Breast epithelium (tissue), 4 donors: ENCODE measurements around the gene PFKFB2. TPM values are rescaled to one million over a fixed set of nuclear protein-coding genes. Genes with fewer than 3 reads are reported as not detected.
A peak's percentile ranks its signal among the peaks of the same experiment; 100 is the strongest.

Source experiments
- DNase-seq, 2 donors: peaks; one replicate each; pipeline ENCODE4 v3.0.0-alpha.2; 2019; ENCODE audit warnings: low spot score in 2 of 2
- H3K27ac ChIP-seq, 2 donors: fragments of 200-600 bp; sonication (generic) in 1 of 2; one replicate each; pipeline ENCODE4 v1.5.1; 2016 to 2019; ENCODE audit warnings: mild to moderate bottlenecking in 1 of 2
- H3K27me3 ChIP-seq, 2 donors: fragments of 200-600 bp; sonication (generic) in 1 of 2; one replicate each; pipeline versions ENCODE4 v1.5.1 to v1.6.0; 2017 to 2019; ENCODE audit warnings: control low read depth in 1 of 2, mild to moderate bottlenecking in 1 of 2
- H3K36me3 ChIP-seq: fragments of 200-600 bp; one replicate; pipeline ENCODE4 v1.5.1; 2019
- H3K4me1 ChIP-seq, 2 donors: fragments of 200-600 bp; sonication (generic); one replicate each; pipeline ENCODE4 v1.5.1; 2016 to 2019; ENCODE audit warnings: control low read depth in 1 of 2
- H3K4me3 ChIP-seq, 3 donors: fragments of 200-600 bp; sonication (generic); 1 replicate in 2 of 3; 2 replicates in 1 of 3; pipeline ENCODE4 v1.5.1; 2016 to 2019; ENCODE audit warnings: mild to moderate bottlenecking in 3 of 3, moderate library complexity in 2 of 3
- H3K9me3 ChIP-seq, 2 donors: fragments of 200-600 bp; sonication (generic) in 1 of 2; one replicate each; pipeline ENCODE4 v1.5.1; 2016 to 2019; ENCODE audit warnings: control low read depth in 1 of 2
- POLR2A ChIP-seq: fragments of 450-650 bp; IDR thresholded peaks from one replicate; pipeline ENCODE4 v1.6.1; 2016; ENCODE audit warnings: antibody characterized with exemption, mild to moderate bottlenecking, moderate library complexity
- POLR2AphosphoS5 ChIP-seq, 3 donors: sonication (generic); formaldehyde crosslinking; IDR thresholded peaks; one replicate each; pipeline ENCODE4 v1.6.1; 2017; ENCODE audit warnings: antibody characterized with exemption in 3 of 3
- intact Hi-C: fragments of 100-400 bp; cut with DNase I; formaldehyde crosslinking; loops from one replicate; pipeline ENCODE4 v1.15.1; 2023; ENCODE audit warnings: low total_unique reads
- total RNA-seq, 3 donors: library from RNA; depleted of rRNA; stranded (reverse); fragments of >200 nt; gene quantifications; one replicate each; pipeline ENCODE4 v1.1.0, GENCODE V29; 2016
- TF ChIP-seq, protein P1 (sequence below), 3 donors: fragments of 450-650 bp; IDR thresholded peaks; one replicate each; pipeline ENCODE4 v1.5.1; 2016 to 2017; ENCODE audit warnings: antibody characterized with exemption in 3 of 3, mild to moderate bottlenecking in 3 of 3, moderate library complexity in 3 of 3

PFKFB2 gene
- total RNA-seq, 3 donors from 2014 or later, result 7.5 to 13.2 (median 8.2) TPM

DNA sequence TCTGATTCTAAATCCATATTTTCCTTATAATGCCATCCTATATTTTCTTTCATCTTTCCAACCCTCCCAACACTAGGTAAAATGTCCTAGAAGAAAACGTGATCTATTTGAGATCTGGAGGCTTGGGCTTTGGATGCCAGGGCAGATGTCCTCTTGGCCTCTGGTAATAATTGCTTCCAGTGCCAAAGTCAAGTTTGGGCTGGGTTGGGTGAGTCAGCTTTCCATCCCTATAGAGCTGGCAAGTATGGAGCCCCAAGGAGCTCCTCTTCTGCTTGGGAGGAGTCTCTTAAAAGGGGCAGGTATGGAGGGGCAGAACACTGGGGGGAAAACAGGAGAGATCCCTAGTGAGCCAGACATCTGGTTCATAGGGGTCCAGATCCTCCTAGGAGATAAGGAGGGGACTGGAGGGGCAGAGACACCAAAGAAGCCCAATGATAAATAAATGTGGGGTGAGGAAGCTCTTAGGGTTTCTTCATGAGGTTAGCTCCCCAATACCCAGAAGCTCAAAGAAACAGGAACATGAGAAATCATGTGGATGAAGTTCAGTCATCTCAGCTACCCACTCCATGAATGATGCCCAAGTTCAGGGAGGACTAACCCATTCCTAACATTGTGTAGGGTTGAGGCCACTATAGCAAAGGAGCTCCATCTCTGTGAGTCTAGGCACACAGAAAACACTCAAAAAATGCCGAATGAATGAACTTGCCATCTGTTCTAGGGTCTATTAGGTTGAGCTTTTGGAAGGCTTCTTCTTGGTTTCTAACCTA, 24.0 kb upstream of the PFKFB2 start:
- no peaks in the 10 kb centered on the region for H3K27me3 ChIP-seq
- intact Hi-C loops, result no loop called here
- DNase-seq, result no peak
- H3K4me1 ChIP-seq, result peaks cover 0 to 16% of the 10 kb centered on the region in 2 donors
- H3K9me3 ChIP-seq, result no peaks in the 10 kb centered on the region
- TF ChIP-seq POLR2AphosphoS5 (IDR thresholded peaks at IDR 0.05), result no peak
- TF ChIP-seq POLR2A, result no peak
- TF ChIP-seq, protein P1, sequence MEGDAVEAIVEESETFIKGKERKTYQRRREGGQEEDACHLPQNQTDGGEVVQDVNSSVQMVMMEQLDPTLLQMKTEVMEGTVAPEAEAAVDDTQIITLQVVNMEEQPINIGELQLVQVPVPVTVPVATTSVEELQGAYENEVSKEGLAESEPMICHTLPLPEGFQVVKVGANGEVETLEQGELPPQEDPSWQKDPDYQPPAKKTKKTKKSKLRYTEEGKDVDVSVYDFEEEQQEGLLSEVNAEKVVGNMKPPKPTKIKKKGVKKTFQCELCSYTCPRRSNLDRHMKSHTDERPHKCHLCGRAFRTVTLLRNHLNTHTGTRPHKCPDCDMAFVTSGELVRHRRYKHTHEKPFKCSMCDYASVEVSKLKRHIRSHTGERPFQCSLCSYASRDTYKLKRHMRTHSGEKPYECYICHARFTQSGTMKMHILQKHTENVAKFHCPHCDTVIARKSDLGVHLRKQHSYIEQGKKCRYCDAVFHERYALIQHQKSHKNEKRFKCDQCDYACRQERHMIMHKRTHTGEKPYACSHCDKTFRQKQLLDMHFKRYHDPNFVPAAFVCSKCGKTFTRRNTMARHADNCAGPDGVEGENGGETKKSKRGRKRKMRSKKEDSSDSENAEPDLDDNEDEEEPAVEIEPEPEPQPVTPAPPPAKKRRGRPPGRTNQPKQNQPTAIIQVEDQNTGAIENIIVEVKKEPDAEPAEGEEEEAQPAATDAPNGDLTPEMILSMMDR (IDR thresholded peaks at IDR 0.05), result no peak
- no peak overlapping the region for H3K4me3 ChIP-seq
- H3K27ac ChIP-seq, result peak overlapping the region; percentile 14 to 93
- H3K36me3 ChIP-seq, result no peaks in the 10 kb centered on the region

DNA sequence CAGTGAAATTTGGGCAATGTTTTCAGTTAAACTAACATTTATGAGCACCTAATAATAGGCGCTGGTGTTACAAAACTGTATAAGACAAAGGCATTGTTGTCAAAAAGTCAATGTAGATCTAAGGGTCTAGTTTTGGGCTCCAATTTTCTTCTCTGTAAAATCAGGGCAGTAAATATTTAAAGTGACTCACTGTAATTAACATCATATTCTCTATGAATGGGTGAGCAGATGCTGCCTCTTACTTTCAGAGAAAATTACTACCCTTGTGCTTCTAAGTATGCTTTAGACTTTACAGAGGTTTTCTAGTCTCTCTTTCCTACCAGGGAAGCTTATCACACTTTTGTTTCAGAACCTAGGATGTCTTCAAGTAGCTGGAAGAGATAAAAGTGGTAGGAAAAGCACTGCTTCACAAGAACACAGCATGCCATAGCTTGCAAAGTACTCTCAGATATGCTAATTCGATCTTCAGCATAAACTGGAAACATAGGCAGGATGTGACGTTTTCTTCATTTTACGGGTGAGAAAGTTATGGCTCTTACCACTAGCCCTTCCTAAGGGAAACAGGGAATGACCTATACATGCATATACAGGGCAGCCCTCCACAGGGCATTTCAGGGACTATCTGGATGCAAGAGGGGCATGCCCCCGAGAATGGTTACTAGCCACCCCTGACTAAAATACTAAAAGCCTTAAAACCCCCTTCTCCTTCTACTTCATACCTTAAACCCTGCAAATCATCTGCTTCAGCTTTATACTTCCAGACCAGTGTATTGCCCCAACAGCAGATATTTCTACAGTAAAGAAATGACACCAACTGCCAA, 23.2 kb upstream of the PFKFB2 start:
- H3K27ac ChIP-seq, result peak overlapping the region; percentile 81 to 93
- no peaks in the 10 kb centered on the region for H3K9me3 ChIP-seq
- peaks cover 0 to 9% of the 10 kb centered on the region in 2 donors for H3K4me1 ChIP-seq
- no peak for DNase-seq
- peak overlapping the region in 2 of 3 donors; percentile 57 for H3K4me3 ChIP-seq
- TF ChIP-seq POLR2AphosphoS5 (IDR thresholded peaks at IDR 0.05) (no peak), POLR2A (no peak)
- TF ChIP-seq, protein P1 (IDR thresholded peaks at IDR 0.05), result no peak
- H3K36me3 ChIP-seq, result no peaks in the 10 kb centered on the region
- H3K27me3 ChIP-seq, result no peaks in the 10 kb centered on the region
- intact Hi-C loops, result loop anchor here (2.0 to 5.0 kb wide), 2 partner anchors 47 to 607 kb away; no protein-coding TSS in a partner anchor

DNA sequence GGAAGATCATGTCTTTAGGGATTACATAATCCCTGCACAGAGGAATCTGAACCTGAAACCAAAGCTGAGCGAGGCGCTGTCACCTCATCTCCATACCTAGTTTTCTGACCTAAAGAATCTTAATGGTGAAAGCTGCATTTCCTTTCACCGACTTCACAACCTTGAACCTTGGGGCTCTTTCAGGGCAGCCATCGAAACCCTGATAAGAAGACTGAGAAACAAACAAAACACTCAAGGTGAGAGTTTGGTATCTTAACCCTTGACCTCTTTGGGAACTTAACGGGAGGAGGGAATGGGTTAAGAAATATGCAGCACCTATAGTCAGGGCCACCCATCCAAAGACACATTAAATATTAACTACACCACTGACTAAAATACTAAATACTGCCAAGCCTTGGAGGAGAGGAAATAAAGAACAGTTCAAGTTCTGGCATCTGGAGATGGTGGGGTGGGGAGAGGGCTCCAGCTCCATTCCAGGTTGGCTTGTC, 22.5 kb upstream of the PFKFB2 start:
- H3K27ac ChIP-seq, result peak overlapping the region; percentile 81 to 93
- peaks cover 0 to 9% of the 10 kb centered on the region in 2 donors for H3K4me1 ChIP-seq
- intact Hi-C loops, result loop anchor here (2.0 to 5.0 kb wide), 2 partner anchors 46 to 607 kb away; no protein-coding TSS in a partner anchor
- no peaks in the 10 kb centered on the region for H3K9me3 ChIP-seq
- no peaks in the 10 kb centered on the region for H3K27me3 ChIP-seq
- no peak for TF ChIP-seq POLR2A
- H3K36me3 ChIP-seq, result no peaks in the 10 kb centered on the region
- H3K4me3 ChIP-seq, result peak overlapping the region in 2 of 3 donors; percentile 57
- DNase-seq, result no peak

DNA sequence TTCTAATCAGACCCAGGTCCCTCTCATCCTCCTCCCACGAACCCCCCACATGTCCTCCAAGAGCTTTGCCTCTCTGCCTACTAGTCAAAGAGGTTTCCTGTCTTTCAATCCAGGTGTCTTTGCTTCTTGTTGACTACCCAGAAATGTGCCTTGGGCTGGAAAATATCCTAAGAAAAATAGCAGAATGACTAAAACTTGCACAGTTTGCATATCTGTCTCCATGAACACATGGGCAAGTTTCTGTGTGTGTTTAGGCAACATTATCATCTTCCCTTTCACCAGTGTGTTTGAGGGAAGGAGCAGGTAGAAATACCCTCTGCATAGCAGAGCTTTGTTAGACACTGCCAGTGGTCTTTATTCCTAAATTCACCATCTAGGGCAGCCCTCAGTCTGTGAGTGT, 22.1 kb upstream of the PFKFB2 start:
- intact Hi-C loops, result loop anchor here (2.0 to 5.0 kb wide), 2 partner anchors 46 to 606 kb away; no protein-coding TSS in a partner anchor
- H3K27ac ChIP-seq, result peak overlapping the region; percentile 81 to 93
- TF ChIP-seq POLR2A, result no peak
- TF ChIP-seq, protein P1 (IDR thresholded peaks at IDR 0.05), result no peak
- no peaks in the 10 kb centered on the region for H3K9me3 ChIP-seq
- no peaks in the 10 kb centered on the region for H3K27me3 ChIP-seq
- H3K4me3 ChIP-seq, result peak overlapping the region in 2 of 3 donors; percentile 57
- H3K36me3 ChIP-seq, result no peaks in the 10 kb centered on the region
- peaks cover 0 to 6% of the 10 kb centered on the region in 2 donors for H3K4me1 ChIP-seq
- no peak for DNase-seq

DNA sequence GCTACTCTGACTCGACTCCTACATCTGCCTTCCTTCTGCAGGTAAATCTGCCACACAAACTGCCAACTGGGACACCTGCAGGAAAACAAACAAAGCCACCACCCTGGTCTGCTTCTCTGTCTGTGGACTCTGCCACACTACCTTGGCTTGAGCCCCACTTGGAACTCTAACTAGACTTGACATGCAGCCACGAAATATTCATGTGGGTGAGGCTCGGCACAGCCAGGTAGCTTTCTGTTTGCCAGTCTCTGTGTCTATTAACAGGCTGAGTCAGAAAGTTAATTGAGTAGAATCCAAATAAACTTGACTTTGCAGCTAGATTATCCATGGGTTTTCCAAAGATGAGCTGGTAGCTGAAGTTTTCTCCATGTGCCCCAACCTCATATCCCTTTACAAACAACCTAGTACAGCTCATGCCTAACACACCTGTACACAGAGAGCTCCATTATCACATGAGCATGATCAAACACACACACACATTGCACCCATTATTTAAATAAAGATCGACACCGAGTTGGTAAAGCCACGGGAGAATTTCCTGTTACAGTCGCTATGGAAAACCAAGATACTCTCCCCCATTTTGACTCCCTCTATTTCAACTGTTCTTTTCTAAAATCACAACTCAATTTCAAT, 21.3 kb upstream of the PFKFB2 start:
- Histone ChIP-seq H3K36me3 (no peaks in the 10 kb centered on the region), H3K4me1 (no peaks in the 10 kb centered on the region), H3K9me3 (no peaks in the 10 kb centered on the region), H3K4me3 (peak overlapping the region in 2 of 3 donors; percentile 57), H3K27ac (peak overlapping the region; percentile 81 to 93), H3K27me3 (no peaks in the 10 kb centered on the region)
- TF ChIP-seq POLR2A (no peak), POLR2AphosphoS5 (IDR thresholded peaks at IDR 0.05) (no peak)
- TF ChIP-seq, protein P1 (IDR thresholded peaks at IDR 0.05), result no peak
- intact Hi-C loops, result loop anchor here (2.0 to 5.0 kb wide), 2 partner anchors 45 to 606 kb away; no protein-coding TSS in a partner anchor
- DNase-seq, result peak in 1 of 2 donors; percentile 89
